HG02840 (cell line): ENCODE measurements around the gene ORAI1.
"Not testable (repeated sequence)": the region's sequence is repeated elsewhere in the genome, so short reads cannot be mapped to it uniquely, and the experiment has no call there.

ENCODE experiments used
- ATAC-seq: cut with Tn5 transposase; IDR thresholded peaks from one replicate; pipeline ENCODE4 v1.9.1; 2021; ENCODE audit warnings: mild to moderate bottlenecking, moderate library complexity, moderate number of reproducible peaks; ENCODE audit not compliant: unreplicated experiment, low FRiP score

Gene ORAI1

GRCh38 chr12:121638298-121639202 lies 12.2 kb downstream of the ORAI1 start:
- ATAC-seq, result no peak

DNA sequence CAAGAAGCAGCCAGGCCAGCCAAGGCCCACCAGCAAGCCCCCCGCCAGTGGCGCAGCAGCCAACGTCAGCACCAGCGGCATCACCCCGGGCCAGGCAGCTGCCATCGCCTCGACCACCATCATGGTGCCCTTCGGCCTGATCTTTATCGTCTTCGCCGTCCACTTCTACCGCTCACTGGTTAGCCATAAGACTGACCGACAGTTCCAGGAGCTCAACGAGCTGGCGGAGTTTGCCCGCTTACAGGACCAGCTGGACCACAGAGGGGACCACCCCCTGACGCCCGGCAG lies 15.0 kb downstream of the ORAI1 start:
- no peak for ATAC-seq

GRCh38 chr12:121648458-121649028 lies 22.2 kb downstream of the ORAI1 start:
- ATAC-seq, result no peak

DNA sequence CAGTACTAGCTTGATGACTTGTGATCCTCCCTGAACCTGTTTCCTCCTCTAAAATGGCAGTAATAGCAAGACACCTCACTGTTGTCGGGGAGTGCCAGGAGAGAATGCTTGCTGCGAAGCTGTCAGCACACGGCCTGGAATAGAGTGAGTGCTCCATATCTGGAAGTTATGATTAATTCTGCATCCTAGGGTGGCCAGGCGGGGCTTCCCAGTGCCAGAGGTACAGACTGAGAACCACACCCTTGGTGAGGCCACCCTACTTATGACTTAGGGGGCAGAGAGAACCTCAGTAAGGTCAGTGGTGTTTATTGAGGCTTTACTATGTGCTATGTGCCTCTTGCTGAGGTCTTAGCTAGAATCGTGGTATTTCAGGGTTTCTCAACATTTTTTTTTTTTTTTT lies 23.0 kb downstream of the ORAI1 start:
- ATAC-seq, result no peak

- no peak for ATAC-seq
Observed at GRCh38 chr12:121649819-121650353, 23.6 kb downstream of the ORAI1 start.

- ATAC-seq, result no peak
Observed at GRCh38 chr12:121651320-121651719, 25.0 kb downstream of the ORAI1 start.

GRCh38 chr12:121652767-121653497 lies 26.6 kb downstream of the ORAI1 start:
- ATAC-seq, result no peak

DNA sequence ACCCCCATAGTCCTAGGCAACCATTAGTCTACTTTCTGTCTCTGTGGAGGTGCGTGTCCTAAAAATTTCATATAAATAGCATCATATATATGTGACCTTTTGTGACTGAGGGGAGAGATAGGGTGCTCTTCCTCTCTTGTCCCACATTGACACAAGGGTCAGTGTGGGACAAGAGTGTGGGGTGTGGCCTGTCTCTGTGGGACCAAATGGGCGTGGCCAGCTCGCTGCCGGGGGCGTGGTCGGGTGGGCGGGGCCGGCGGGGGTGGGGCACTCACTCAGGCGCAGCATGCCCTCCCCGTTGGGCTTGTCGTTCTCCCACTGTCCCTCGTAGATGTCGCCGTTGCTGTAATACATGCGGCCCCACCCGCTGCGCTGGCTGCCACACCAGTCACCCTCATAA lies 27.7 kb downstream of the ORAI1 start:
- ATAC-seq, result no peak

- ATAC-seq, result no peak
Observed at GRCh38 chr12:121656122-121656521, 29.8 kb downstream of the ORAI1 start.

- ATAC-seq, result no peak
Observed at GRCh38 chr12:121657305-121658008, 31.1 kb downstream of the ORAI1 start.

DNA sequence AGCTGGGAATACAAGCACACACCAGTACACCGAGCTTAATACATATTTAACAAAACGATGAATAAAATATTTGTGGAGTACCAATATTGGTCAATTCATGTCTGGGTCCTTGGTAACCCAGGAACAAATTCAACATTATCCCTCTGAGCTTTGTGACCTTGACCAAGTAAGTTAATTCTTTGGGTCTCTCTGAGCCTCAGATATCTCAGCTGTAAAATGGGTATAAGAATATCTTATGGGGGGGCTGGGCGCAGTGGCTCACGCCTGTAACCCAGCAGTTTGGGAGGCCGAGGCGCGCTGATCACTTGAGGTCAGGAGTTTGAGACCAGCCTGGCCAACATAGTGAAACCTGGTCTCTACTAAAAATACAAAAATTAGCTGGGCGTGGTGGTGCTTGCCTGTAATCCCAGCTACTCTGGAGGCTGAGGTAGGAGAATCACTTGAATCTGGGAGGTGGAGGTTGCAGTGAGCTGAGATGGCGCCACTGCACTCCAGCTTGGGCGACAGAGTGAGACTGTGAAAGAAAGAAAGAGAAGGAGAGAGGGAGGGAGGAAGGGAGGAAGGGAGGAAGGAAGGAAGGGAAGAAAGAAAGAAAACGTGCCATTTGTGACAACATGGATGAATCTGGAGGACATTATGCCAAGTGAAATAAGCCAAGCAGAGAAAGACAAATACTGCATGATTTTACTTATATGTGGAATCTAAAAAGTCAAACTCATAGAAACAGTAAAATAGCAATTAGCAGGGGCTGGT lies 35.2 kb downstream of the ORAI1 start:
- ATAC-seq, result not testable (repeated sequence)

DNA sequence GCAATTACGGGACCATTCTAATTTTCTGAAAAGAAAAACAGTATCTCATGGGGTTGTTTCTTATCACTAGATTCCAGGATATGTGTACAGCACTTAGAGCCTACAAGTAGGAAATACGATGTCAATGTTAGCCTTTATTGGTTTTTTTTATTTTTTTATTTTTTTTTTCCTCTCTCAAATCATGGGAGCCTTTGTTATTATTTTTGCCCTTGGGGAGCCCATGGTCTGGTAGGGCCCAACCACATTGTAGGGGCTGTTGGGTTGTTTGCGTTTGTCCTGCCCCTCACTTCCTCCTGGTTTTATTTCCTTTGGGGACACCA lies 37.2 kb downstream of the ORAI1 start:
- ATAC-seq, result no peak

GRCh38 chr12:121666829-121667228 lies 40.5 kb downstream of the ORAI1 start:
- ATAC-seq, result not testable (repeated sequence)

DNA sequence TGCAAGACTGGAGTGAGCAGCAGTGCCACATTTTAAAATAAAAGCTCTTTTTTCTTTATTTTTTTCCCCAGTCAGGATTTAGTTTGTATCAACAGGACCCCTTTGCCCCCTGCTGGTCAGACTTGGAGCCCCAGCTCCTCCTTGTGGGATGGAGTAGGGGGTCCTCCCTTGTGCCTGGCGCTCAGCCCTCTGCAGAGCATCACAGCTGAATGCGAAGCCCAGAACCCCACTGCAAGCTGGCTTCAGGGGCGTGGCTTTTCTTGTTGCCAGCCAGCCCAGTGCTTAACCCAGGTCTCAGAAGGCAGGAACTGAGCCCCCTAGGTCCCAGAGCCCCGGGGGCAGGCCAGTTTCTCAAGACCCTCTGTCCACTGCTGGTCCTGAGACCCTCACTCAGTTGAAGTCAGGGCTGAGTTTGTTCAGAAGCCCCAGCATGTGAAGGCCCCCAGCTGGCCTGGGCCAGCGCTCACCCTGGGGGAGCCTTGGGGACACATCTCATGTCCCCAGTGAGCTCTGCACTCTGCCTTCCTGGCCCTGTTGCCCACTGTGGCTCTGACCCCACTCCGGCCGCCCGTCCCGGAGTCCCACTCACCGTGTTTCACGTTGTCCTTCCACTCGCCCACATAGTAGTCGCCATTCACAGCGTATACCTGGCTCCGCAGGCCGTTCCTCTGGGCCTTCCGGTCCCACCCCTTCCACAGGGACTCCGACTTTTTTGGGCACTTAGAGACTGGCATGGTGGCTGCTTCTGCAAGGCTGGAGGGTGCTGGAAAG lies 42.6 kb downstream of the ORAI1 start:
- ATAC-seq, result no peak

DNA sequence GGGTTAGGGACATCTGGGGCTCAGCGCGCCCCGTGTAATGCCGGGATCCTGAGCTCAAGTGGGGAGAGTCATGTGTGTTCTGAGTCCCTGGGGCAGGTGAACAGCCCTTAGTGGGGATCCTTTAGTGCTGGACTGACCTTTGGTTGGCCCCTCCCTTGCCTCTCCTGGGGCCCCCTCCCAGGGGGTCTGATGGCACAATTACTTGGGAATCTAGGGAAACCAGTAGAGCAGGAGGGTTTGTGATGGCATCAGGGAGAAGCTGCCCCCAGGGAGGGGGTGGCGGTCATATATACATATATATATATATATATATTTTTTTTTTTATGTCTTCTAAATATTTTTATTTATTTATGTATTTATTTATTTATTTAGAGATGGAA lies 43.2 kb downstream of the ORAI1 start, which contains the start of gene MORN3:
Gene MORN3, minus strand, starts transcription at position 134 of the 380 bp plus-strand sequence. CDS start 171 bp downstream, outside the sequence.
- ATAC-seq, result no peak

GRCh38 chr12:121673013-121673511 lies 46.7 kb downstream of the ORAI1 start:
- no peak for ATAC-seq

- ATAC-seq, result no peak
Observed at GRCh38 chr12:121676190-121676589, 49.9 kb downstream of the ORAI1 start.

DNA sequence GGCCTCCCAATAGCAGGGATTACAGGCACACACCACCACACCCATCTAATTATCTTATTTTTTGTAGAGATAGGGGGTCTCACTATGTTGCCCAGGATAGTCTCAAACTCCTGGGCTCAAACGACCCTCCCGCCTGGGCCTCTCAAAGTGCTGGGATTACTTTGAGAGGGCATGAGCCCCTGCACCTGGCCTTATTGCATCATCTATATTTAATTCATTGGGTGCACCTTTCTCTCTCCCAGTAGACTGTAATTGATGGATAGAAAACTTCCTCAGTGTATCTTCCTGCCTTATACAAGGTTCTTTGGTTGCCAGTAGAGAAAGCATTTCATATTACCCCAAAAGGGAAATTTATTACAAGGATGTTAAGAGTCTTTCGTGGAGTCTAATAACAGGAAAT lies 52.0 kb downstream of the ORAI1 start:
- ATAC-seq, result no peak

DNA sequence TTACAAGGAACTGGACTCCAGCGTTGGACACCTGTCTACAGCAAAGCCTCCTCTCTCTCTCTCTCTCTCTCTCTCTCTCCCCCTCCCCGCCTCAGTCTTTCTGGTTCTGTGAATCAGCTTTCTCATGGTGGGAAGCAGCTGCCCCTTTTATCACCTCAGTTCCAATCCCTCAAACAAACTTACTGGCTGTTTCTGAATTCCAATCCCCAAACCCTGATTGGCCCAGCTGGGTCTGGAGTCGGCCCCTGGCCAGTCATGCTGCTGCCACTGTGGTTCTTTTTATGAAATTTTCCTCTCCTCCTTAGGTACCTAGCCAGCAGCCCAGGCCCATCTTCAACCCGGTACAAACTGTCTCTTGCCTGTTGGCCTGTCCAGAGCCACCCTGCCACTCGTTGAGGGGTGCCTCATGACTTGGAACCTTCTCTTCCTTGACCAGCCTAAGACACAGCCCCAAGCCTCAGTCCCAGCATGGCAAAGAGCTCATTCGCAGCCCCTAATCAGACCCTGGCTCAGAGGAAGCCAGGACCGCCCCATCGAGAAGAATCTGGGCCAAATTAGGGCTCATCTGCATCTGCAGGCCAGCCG lies 52.5 kb downstream of the ORAI1 start:
- no peak for ATAC-seq
